ENCODE results near the gene OGG1.

Gene OGG1

DNA sequence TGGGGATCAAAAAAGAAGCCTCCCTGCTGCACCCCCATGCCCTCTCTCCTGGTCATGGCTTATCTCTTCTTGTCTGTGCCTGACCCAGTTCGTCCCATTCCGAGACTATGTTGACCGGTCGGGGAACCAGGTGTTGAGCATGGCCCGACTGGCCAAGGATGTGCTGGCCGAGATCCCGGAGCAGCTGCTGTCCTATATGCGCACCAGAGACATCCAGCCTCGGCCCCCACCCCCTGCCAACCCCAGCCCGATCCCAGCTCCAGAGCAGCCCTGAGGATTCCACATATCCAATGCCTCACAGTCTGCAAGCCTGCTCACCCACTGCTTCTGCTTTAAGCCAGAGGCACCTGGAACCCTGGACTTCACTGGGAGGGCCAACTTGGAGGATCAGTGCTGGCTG, 20.3 kb upstream of the OGG1 start:
- no peak for DNase-seq

DNA sequence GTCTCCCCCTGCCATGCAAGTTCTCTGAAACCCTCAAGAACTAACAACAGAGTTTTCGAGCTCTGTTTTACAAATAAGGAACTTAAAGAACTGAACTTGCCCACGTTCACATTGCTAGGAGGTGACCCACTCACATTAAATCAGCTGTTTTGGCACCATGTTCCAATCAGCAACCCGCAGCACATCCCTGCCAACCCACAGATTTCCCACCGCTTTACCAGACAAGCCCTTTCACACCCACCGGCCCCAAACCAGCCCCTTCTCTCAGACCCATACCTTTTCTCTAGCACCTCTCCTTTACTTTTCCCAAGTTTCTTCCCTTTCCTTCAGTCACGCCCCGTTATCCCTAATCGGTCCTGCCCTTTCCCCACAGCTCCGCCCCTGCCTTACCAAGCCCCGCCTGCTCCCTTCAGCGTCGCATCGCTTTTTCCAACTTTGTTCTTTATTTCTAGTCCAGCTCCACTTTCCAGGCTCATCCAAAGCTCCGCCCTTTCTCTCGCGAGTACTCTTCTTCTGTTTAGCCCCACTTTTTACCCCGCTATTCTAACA, 19.0 kb upstream of the OGG1 start:
- DNase-seq, result peak; percentile 76 to 78

DNA sequence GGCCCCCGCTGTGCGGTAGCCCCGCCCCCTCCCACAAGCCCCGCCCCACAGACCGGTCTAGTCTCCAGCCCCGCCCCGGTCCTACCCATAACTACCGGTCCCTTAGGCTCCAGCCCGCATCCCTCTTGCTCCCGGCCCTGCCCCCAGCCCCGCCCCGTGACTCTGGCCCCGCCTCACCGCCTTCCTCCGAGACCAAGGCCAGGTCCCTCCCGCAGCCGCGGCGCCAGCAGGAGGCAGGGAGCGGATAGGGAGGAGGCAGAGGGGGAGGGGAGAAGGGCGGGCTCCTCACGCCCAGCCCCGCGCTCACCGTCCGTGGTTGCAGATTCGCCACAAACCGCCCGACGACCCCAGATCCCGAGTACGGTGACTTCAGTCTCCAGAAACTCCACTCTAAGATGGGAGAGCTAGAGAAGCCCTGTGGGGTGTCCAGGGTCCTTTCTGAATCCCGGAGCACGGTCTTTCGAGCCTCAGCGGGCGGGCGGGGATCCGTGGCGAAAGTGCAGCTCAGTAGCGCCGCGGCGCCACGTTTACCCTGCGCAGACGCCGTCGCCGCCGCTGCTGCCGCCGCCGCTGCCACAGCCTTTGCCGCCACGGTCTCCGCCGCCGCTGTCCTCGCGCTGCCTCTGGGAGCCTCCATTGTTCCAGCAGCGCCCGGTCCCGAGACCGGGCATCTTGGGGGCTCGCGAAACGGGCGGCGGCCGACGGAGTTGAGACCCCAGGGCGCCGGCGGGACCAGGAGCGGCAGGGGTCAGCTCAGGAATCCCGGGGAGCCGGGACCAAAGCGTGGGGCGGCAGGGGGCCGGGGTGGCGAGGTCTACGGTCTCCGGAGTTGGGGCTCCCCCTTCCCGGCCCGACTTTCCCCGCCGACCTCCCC, 18.3 kb upstream of the OGG1 start, which contains the start of gene BRPF1:
TSS of gene BRPF1 (plus strand) at position 530 of the 874 bp plus-strand sequence. CDS start 2,406 bp downstream, outside the sequence.
- peak; percentile 97 to 99 for DNase-seq

DNA sequence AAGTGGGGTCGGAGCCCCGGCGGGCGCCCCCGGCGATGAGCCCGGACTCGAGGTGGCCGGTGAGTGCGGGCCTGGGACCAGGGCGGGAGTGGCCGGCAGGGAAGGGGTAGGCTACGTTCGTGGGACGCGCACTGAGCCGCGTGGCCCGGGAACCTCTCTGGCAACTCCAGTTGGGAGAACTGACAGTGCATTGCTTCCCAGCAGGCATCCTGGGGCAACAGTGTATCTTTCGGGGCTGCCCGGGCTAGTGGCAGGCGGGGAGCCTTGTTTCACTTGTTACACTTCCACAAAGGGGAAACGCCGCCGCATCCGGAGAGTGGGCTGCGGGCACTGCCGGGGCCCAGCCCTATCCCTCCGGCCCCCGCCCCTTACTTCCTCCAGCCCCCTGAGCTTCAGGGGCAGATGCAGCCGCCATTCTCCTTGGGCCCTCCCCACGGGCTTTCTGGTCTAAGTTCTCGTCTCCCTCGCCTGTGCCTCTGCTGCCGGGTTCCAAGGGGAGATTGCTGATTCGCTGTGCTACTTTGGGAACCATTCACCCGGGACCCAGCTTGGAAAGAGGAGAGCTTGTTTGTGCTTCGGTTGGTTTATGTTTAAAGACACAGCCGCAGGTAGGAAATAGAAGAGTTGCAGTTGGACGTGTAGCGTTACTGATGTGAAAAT, 17.5 kb upstream of the OGG1 start:
- no peak for DNase-seq

DNA sequence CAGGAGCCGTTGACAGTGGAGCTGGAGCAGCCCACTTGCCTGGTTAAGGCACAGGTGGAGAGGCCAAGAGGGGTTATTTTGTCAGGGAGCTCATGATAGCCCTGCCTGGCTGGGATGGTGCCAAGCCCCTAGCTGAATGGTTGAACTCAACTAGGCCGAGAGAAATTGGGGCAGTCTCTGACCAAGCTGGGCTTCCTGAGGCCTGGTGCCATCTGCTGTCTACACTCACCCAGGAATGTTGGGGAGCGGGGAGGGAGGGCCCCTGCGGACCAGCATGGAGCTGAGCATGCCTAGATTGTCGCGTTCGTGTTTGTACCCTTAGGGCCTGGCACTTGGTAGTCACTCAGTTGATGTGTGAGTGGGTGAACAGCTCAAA, 17.0 kb upstream of the OGG1 start:
- no peak for DNase-seq

DNA sequence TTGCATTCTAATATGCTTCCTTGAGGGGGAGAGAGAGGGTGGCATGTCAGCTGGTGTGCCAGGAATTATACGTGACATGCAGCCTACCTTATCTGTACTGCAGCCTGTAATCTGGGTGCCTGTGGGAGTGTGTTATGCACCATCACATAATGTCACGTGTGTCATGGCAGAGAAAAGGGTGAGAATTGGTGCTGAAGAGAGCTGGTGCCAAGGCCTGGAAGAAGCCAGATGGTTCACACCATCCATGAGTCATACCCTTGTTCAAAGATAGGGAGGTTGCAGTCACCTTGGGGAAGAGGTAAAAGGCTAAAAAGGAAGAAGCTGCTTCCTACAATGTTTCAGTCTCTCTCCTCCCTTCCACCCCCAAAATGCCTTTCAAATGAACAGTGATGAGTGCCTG, 12.9 kb upstream of the OGG1 start:
- DNase-seq, result no peak

DNA sequence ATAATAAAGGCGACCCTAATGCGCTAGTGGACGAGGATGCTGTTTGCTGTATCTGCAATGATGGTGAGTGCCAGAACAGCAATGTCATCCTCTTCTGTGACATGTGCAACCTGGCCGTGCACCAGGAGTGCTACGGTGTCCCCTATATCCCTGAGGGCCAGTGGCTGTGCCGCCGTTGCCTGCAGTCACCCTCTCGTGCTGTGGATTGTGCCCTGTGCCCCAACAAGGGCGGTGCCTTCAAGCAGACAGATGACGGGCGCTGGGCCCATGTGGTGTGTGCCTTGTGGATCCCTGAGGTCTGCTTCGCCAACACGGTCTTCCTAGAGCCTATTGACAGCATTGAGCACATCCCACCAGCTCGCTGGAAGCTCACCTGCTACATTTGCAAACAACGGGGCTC, 10.6 kb upstream of the OGG1 start:
- DNase-seq, result no peak

DNA sequence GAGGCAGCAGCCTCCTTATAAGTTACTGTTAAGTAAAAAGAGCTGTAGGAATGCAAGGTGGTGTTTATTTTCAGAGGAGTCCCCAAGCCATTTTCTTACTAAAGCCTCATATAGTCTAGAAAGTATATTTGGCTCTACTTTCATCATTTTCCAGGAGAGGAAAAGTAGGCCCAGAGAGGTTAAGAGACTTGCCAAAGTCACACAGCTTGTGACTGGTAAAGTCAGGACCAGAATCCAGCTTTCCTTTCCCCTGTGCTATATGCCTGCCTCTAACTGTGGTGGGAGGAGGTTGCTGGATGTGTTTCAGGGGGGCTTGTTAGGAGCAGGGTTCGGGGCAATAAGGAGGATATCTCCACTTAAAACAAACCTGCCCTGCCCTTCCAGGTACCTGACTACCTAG, 7.2 kb upstream of the OGG1 start:
- no peak for DNase-seq

DNA sequence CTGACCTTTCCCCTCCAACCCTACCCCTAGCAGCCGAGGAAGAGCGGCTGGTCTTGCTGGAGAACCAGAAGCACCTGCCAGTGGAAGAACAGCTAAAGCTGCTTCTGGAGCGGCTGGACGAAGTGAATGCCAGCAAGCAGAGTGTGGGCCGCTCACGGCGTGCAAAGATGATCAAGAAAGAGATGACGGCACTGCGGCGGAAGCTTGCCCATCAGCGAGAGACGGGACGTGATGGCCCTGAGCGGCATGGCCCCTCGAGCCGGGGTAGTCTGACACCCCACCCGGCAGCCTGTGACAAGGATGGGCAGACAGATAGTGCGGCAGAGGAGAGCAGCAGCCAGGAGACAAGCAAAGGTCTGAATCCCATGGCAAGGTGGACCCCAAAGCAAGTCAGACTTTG, 6.2 kb upstream of the OGG1 start:
- DNase-seq, result no peak

DNA sequence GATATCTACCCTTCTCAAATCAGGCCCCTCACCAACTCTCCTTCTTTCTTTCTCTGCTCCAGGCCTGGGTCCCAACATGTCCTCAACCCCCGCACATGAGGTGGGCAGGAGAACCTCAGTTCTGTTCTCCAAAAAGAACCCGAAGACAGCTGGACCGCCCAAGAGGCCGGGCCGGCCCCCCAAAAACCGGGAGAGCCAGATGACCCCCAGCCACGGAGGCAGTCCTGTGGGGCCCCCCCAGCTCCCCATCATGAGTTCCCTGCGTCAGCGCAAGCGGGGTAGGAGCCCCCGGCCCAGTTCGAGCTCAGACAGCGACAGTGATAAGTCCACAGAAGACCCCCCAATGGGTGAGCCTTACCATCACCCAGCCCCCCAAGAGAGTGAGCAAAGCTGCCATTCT, 5.6 kb upstream of the OGG1 start:
- no peak for DNase-seq

DNA sequence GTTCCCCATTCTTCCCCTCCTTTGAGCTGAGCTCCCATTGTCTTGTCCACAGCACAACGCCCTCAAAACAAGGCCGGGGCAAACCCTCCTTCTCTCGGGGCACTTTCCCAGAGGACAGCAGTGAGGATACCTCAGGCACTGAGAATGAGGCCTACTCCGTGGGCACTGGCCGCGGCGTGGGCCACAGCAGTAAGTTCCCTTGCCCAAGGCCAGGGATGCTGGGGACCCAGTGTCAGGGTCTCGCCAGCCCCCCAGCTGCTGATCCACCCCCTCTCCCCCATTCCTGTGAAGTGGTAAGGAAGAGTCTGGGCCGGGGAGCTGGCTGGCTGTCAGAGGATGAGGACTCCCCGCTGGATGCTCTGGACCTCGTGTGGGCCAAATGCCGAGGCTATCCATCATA, 4.2 kb upstream of the OGG1 start:
- DNase-seq, result no peak

DNA sequence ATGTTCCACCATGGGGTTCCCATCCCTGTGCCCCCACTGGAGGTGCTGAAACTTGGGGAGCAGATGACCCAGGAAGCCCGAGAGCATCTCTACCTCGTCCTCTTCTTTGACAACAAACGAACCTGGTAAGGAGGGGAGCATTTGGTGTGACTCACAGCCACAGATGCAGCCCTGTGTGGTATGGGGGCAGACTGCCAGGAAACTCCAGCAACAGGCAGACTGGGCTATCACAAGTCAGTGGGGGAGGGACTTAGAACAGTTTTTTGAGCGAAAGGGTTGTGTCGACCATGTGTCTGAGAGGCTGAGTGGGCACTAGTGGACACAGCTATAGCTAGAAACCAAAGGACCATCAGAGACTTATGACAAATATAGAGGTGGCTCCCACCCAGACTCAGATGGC, 3.4 kb upstream of the OGG1 start:
- no peak for DNase-seq

DNA sequence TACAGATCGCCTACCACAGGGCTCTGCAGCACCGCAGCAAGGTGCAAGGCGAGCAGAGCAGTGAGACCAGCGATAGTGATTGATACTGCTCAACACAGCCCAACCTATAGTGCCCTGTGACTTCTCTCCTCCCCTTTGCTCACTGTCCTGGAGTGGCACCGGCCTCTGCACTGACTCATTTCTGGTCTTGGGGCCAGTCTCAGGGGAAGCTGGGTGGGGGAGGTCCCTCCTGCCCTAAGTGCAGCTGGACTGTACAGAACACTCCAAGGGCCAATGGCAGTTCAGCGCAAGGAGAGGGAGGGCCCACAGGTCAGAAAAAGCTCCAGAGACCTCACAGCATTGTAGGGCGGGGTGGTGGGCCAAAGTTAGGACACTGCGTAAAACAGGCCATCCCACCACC, 2.5 kb upstream of the OGG1 start:
- no peak for DNase-seq

DNA sequence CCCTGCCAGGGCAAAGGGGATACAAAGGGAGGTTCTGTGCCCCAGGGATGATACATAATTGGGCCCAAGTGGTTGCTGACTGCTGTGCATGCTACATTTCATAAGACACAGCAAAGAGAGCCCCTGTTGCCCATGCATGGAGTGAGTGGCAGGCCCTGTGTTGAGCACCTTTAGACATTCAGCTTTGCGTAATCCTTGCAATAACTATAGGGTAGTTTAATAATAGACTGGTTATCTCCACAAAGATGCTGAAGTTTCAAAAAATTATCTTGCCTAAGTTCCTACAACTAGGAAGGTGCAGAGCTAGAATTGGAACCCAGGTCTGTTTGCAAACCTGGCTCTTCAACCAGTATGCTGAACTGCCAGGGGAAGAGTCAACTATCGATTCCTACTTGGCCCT, 1.7 kb upstream of the OGG1 start:
- DNase-seq, result no peak

DNA sequence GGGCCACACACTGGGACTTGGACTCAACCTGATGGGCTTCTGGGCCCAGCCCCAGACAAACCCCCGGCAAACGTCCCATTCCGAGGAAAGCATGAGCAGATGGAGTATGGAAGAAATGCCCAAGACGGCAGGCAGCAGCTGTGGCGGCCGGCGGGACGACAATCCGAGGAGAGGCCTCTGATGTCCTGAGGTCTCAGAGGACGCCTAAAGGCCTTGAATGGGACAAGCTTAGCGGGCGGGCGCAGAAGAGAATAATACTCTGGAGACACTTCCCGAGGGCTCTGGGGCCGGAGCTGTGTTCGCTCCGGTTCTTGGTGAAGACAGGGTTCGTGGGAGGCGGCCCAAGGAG, 482 bp upstream of the OGG1 start:
- peak in 1 of 2 experiments; percentile 41 for DNase-seq

DNA sequence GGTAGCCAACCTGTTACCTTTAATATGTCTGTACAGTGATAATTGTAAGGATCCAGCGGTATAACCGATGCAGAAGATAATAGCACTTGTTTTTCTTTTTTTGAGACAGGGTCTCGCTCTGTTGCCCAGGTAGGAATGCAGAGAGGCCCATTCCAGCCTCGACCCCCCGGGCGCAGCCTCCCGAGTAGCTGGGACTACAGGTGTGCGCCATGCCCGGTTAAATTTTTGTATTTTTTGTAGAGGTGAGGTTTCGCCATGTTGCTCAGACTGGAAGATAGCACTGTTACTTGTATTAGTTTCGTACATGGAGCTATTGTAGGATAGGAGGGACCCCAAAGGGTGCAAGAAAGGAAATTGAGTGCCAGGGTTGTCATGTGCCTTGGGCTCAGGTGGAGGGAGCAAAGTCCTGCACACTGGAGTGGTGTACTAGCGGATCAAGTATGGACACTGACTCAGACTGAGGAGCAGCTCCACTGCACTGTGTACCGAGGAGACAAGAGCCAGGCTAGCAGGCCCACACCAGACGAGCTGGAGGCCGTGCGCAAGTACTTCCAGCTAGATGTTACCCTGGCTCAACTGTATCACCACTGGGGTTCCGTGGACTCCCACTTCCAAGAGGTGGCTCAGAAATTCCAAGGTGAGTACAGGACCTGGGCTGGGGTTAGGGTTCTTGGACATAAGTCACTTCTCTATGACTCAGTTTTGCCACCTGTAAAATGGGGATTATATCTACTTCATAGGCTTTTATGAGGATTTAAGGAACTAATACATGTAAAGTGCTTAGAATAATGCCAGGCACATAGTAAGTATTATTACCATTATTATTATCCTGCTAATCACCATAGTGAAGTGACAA, 1.0 kb downstream of the OGG1 start:
- no peak for DNase-seq

DNA sequence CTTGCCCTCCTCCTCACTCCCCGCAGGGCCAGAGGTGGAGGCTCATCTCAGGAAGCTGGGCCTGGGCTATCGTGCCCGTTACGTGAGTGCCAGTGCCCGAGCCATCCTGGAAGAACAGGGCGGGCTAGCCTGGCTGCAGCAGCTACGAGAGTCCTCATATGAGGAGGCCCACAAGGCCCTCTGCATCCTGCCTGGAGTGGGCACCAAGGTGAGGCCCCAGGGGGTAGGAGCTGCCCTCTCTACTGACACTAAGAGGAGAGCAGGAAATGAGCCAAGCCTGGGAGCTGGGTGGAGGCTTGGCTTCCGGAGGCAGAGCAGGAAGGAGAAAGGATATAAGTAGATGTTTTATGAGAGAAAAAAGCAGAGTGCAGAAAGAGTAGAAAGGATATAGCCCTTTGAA, 4.9 kb downstream of the OGG1 start:
- DNase-seq, result no peak

DNA sequence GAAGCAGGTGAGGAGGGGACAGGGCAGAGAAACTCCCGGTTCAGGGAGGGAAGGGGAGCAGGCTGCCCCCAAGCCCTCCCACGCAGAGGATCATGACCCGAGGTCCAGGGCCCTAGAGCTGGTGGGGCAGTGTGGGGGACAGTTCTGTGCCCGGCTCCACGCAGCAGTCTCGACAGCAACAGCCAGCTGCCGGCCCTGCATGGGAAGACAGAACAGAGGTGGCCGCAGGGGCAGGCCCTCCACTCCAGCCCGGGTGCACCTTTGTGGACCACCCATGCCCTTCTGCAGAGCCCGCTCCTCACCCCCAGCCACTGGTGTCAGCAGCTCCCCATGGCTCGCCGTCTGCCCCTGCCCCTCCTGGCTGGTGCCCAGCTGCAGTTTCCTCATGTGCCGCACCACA, 7.7 kb downstream of the OGG1 start:
- no peak for DNase-seq

DNA sequence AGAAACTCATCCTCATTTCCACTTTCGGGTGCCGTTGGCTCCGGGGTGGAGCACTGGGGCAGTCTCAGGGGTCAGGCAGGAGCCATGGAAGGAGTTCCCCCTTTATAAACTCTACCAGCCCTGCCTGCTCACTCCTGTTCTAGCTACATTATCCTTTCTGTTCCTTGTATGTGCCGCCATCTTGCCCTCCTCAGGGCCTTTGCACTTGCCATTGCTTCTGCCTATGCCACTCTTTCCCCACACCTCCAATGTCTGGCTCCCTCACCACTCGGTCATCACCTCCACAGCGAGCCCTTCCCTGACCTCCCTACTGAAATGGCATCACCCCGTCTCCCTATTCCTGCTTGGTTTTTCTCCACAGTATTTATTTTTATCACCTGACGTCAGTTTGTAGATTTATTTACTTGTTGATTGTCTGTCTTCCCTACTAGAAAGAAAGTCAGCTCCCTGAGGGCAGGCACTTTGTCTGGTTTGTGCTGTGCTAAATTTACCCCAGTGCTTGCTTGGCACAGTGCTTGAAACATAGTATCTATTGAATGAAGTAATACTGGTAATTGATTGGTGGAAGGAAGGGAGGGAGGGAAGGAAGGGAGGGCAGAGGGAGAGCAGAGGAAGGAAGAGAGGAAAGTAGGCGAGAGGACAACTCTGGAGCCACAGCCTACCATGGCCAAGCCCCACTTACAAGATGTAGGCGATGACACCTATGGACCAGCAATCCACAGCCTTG, 11.2 kb downstream of the OGG1 start:
- no peak for DNase-seq

DNA sequence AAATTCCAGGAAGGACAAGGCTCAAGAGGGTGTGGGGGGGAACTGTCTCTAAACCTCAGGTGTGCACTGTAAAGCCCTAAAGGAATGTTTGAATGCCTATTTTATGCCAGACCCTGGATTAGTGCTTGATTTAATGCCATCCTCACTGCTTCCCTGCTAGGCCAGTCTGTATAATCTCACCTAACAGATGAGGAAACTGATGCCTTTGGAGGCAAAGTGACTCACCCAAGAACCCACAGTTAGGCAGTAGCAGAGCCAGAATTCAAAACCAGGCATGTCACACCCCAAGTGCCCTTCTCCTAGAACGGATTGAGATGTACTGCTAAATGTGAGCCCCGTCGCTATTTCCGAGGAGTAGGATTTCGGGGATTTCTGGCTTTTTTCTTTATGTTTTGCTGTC, 12.2 kb downstream of the OGG1 start:
- DNase-seq, result no peak

DNA sequence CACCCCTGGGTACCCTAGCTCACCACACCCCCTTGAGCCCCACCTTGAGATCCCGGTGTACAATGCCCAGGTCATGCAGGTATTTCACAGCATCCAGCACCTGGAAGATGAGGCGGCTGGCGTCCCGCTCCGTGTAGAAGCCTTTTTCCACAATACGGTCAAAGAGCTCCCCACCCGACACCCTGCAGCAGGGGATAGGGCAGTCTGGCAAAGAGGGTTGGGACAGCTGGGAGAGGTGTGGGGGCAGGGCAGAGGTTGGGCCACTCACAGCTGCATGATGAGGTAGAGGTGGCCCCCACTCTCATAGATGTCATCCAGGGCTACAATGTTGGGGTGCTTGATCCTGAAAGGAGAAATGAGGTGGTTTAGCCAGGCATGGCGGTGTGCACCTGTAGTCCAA, 13.1 kb downstream of the OGG1 start:
- no peak for DNase-seq

DNA sequence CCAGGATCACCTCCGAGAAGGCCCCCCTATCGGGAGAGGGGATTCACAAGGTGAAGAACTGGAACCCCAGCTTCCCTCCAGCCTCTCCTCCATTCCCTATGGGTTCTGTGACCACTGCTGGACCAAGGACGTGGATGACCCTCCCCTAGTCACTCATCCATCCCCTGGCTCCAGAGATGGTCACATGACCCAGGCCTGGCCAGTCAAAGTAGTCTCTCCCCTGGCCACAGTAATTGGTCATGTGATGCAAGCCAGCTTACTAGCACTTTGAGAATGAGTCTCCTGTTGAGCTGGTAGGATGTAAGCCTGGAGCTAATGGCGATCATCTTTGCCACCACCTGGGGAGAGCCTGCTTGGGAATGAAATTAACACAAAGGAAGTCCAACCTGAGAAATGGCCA, 16.1 kb downstream of the OGG1 start:
- no peak for DNase-seq

DNA sequence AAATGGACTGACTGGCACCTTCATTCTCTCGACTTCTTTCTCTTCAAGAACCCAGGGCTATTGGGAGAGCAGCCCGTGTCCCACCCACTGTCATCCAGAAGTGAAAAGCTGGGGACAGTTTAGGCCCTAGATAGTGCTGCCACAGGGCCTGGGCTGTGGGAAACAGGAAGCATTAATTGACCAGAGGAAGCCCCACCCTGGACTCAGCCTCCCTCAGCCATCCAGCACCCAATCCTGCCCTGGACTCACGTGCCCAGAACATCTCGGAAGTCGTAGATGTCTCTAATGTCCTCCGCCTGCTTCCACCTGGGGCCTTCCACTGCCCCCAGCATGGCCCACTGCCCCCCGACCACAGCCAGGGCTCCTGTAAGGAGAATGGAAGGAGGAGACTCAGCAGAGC, 17.7 kb downstream of the OGG1 start:
- no peak for DNase-seq

Measured in NCI-H2081 (cell line).